ENCODE data around the gene PRDX6. TPM values are rescaled to one million over a fixed set of nuclear protein-coding genes. Genes with fewer than 3 reads are reported as not detected.

Gene PRDX6
- total RNA-seq, 1 experiment from 2014 or later: 533 TPM

GRCh38 chr1:173505391-173505790 lies 28.3 kb downstream of the PRDX6 start:
- H2BK120ac ChIP-seq (ENCODE audit: low read depth, low read length, poor library complexity, severe bottlenecking): no peak overlapping the region
- Mint-ChIP-seq H3K4me3 (no peak overlapping the region), H3K4me1 (peaks cover 20 to 21% of the 10 kb centered on the region in 2 experiments), H3K36me3 (ENCODE audit: insufficient read depth in 1 of 3, low read depth in 3 of 3) (no peaks in the 10 kb centered on the region; a peak in 1 of 7 replicates), H3K27ac (no peak overlapping the region), H3K27me3 (ENCODE audit: low read depth) (no peaks in the 10 kb centered on the region), H3K9me3 (no peaks in the 10 kb centered on the region; a peak in 1 of 5 replicates)
- no peak overlapping the region for H4K5ac ChIP-seq (ENCODE audit: insufficient read length, low read depth, low read length)
- H3T11ph ChIP-seq (ENCODE audit: low read length): no peak overlapping the region
- no peak overlapping the region for H2AK5ac ChIP-seq (ENCODE audit: insufficient read length, low read length)
- H3K79me2 ChIP-seq (ENCODE audit: insufficient read depth, low read length): no peaks in the 10 kb centered on the region
- DNase-seq: no peak
- H3K27ac ChIP-seq (ENCODE audit: insufficient read length, low read depth, low read length): no peak overlapping the region
- H3K9ac ChIP-seq (ENCODE audit: extremely low read depth, insufficient read length, low read length): no peak overlapping the region
- no peak overlapping the region for H3K23ac ChIP-seq (ENCODE audit: insufficient read length, low read depth, low read length)
- no peak overlapping the region for H2BK12ac ChIP-seq (ENCODE audit: insufficient read length, low read depth, low read length)
- H3K79me1 ChIP-seq (ENCODE audit: insufficient read depth, low read depth, low read length, poor library complexity, severe bottlenecking): no peaks in the 10 kb centered on the region
- no peak for TF ChIP-seq CTCF (conservative IDR thresholded peaks at IDR 0.05)
- no peaks in the 10 kb centered on the region for H3K27me3 ChIP-seq (ENCODE audit: insufficient read depth, low read length)
- no peak overlapping the region for H2BK20ac ChIP-seq (ENCODE audit: low read depth, low read length, poor library complexity, severe bottlenecking)
- H4K8ac ChIP-seq (replicated peaks; ENCODE audit: insufficient read length, low read depth, low read length): no peak overlapping the region
- no peak overlapping the region for H3K56ac ChIP-seq (ENCODE audit: insufficient read length, low read depth, low read length)
- H2BK5ac ChIP-seq (ENCODE audit: insufficient read length, low read length): no peak overlapping the region
- no peaks in the 10 kb centered on the region for H3K23me2 ChIP-seq (ENCODE audit: insufficient read length, low read depth, low read length, poor library complexity, severe bottlenecking)
- H3K4ac ChIP-seq (ENCODE audit: low read depth, low read length): no peak overlapping the region
- H3K18ac ChIP-seq (ENCODE audit: insufficient read length, low read depth, low read length): no peak overlapping the region
- H3K4me2 ChIP-seq (ENCODE audit: insufficient read depth, insufficient read length, low read length): no peak overlapping the region
- H4K20me1 ChIP-seq (ENCODE audit: control insufficient read depth, insufficient read depth, insufficient read length): no peaks in the 10 kb centered on the region
- H3K4me1 ChIP-seq (ENCODE audit: insufficient read depth, low read length): peaks cover 4% of the 10 kb centered on the region; the same call in 1 of the 2 replicates
- no peak overlapping the region for H2BK15ac ChIP-seq (ENCODE audit: low read depth, low read length)
- no peaks in the 10 kb centered on the region for H3K9me3 ChIP-seq (ENCODE audit: control insufficient read depth, low read depth, low read length)
- H2AFZ ChIP-seq (ENCODE audit: low read length): no peak overlapping the region
- no peak overlapping the region for H4K91ac ChIP-seq (ENCODE audit: insufficient read length, low read depth, low read length)
- no peak overlapping the region for H3K14ac ChIP-seq (ENCODE audit: insufficient read depth, low read length)
